NCI-H524 (cell line): Measurements from ENCODE around the gene FAIM2.

Source experiments
- DNase-seq, 2 experiments: peaks; one replicate each; lab custom pipeline; 2025; lab: John Stamatoyannopoulos, UW

FAIM2 gene

DNA sequence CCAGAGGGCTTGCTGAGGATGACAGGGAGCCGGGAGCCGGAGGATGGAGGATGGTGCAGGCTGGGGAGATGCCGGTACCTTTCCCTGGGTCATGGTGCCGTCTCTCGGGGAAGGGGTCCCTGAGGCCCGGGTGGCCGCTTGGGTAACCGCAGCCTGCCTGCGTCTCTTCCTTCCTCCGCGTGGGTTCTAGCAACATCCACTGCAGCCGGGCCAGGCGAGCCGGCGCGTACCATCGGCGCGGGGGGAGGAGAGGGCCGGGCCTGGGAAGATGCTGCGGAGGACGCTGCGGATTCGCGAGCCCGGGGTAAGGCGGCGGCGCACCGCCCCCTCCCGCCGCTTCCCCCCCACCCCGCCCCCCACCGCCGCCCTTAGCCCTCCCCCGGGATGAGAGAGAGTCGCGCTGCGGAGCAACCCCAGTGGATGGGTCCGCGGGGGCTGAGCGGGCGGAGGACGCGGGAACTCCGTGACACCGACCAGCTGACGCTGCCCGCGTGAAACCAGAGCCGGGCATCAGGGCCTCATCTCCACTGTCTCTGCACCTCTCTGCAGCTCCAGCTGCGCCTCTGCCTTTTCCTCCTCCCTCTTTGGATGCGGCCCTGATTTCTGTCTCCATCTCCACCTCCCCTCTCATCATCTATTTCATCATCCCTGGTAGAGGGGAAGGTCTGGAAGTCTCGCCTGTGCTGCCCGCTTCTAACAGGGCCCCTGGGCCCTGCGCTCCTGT lies at the start of gene FAIM2:
FAIM2 (minus strand) TSS at position 201 of the 724 bp plus-strand sequence; CDS start at position 93, 108 bp downstream.
- peak; percentile 59 to 71 for DNase-seq

DNA sequence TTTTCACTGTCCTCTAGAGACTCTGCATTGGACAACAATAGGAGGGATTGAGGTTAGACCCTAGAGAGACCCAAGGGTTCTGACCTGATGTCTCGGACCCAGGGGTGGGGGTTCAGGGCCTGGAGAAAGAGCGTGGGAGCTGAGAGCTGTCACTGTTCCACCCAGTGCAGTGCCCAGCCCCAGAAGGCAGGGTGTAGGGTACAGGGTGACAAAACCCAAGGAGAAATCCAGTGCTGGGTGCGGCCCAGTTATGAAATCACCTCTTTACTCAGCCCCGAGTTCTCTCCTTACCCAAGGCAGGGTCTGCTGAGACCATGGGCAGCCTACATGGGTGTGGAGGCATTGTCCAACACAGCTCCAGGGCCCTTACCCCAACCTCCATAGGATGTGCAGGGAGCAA lies 49.5 kb upstream of the FAIM2 start:
- no peak for DNase-seq

DNA sequence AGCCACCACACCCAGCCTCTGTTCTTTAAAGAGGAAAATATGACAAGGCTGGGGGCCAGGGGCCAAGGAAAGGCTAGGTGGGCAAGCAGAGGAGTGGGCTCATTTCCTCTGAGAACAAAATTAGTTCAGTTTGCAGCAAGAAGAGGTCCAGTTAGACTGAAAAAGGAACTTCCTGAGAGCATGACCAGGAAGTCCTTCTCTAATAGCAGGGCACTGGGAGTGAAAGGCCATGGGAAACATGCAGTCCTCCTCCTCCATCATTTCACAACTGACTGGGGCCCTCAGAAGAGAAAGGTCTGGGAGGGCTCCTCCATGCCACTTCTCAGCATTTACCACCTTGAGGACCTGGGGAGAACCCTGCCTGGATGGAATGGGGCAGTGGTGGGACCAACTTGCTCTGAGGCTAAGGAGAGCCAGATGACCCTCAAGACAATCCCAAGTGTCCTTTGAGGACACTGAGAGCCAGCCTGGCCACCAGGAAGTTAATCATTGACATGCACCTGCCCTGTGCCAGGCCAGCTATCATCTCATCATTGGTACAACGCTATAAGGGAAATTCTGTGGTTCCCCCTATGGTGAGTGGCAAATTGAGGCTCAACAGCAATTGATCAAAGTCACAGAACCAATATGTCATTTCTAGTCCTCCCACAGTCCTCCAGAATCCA lies 48.8 kb upstream of the FAIM2 start:
- DNase-seq: no peak

DNA sequence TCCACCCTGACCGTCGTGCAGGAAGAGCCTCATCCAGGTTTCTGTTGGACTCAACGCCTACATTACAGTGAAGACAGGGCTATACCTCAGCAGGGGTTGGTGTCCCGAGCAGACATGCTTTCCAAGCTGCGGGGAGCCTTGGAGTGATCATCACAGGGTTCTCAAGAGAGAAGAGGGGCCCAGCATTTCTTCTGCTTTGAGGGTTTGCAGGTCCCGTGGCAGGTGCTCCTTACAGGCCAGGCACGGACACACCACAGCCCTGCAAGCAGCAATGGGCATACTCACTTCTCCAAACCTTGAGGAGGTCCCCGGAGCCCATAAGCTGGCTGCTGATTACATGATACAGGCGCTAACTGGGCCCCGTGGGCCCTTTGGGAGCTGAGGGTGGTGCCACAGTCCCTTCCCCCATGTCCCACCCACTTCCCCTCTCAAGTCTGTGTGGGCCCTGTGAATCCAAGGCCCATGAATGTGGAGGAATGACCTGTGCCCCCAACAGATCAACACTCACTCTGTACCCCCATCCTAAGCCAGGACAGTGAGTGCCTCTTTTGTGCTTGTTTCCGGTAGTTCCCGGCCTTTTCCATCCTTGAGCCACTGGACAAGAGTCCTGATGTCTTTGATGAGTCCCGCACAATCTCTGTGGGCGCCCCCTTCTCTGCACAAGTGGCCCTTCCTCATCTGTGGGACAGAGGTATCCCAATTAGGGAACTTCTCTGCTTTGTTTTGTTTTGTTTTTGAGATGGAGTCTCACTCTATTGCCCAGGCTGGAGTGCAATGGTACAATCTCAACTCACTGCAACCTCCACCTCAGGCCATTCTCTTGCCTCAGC lies 47.9 kb upstream of the FAIM2 start:
- no peak for DNase-seq

DNA sequence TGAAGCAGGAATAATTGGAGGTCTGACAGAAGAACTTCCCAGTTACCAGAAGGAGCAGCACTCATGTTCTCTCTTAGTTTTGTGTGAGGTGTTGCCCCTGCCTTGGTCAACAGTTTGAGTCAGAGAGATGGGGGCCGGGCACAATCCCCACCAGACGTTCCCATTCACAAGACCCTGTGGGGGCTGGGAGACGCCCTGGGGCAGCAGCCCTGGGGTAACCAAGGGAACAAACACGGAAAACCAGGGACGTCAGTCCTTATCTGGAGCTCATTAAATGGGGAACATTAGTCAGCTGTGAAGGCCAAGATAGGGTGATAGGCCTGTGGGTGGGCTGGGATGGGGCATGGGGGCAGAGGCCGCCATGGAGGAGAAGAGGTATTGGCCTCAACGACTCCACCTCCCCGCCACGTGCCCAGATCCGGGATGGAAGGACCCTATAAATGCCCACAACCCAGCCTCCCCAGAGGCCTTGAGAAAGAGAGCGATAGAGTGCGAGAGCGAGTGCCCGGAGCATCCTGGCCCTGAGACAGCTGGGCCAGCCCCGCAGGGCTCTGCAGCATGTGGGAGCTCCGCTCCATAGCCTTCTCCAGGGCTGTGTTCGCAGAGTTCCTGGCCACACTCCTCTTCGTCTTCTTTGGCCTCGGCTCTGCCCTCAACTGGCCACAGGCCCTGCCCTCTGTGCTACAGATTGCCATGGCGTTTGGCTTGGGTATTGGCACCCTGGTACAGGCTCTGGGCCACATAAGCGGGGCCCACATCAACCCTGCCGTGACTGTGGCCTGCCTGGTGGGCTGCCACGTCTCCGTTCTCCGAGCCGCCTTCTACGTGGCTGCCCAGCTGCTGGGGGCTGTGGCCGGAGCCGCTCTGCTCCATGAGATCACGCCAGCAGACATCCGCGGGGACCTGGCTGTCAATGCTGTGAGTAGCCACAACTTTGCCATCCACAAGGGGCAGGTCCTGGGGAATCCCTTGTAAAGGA lies 46.9 kb upstream of the FAIM2 start, which contains the start of gene AQP2:
AQP2 (plus strand) TSS at position 465 of the 979 bp plus-strand sequence; CDS start at position 559, 94 bp downstream.
- no peak for DNase-seq

DNA sequence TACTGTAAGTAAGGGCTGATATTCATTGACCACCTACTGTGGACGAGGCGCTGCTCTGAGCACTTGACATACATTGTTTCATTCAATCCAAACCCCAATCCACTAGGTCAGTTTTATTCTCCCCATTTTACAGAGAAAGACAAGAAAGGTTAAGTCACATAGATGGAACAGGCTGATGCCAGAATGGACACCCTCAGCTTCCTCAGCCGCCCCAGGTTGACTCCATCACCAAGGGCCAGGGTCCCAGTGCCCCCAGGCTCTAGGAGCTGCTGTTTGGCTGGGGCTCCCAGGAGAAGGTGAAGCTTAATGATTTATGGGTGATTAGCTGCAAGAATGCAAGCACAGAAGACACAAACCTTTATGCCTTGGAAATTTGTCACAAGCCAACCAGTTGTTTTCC lies 46.2 kb upstream of the FAIM2 start:
- no peak for DNase-seq

DNA sequence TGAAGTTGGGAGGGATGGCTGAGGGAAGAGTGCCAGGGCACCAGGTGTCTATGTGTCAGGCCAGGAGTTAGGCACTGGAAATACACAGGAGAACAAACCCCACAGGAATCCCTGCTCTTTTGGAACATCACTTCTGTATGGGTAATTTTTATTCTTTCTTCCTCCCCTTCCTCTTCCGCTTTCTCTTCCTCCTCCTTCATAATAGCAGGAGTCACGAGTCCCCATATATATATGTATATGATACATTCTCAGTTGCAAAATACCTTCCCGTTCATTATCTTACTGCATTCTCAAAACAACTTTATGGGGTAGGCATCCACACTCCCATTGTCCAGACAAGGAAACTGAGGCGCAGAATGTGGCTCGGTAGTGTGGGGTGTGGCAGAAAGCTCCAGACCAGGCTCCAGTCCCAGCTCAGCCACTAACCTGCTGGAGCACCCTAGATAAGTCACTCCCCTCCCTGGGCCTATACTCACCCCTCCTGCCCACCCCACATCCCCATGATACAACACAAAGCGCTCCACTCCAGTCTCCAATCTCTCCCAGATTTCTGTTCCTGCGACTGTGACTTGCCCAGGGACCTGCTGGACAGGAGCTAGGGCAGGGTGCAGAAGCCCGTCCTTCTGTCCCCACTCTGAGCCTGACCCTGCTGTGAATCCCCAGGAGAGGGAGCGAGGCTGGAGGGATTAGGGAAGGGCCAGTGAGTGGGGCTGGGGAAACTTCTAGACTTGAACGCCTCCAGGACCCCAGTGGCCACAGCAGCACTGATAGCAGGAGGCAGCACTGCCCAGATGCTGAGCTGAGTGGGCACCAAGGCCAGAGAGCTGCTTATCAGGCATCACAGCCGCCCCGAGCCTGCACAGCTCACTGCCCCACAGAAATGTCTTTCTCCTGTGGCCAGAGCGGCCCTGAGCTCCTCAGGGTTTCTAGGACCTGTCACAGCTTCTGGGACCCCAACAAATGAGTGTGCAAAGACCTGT lies 45.5 kb upstream of the FAIM2 start:
- DNase-seq: no peak

DNA sequence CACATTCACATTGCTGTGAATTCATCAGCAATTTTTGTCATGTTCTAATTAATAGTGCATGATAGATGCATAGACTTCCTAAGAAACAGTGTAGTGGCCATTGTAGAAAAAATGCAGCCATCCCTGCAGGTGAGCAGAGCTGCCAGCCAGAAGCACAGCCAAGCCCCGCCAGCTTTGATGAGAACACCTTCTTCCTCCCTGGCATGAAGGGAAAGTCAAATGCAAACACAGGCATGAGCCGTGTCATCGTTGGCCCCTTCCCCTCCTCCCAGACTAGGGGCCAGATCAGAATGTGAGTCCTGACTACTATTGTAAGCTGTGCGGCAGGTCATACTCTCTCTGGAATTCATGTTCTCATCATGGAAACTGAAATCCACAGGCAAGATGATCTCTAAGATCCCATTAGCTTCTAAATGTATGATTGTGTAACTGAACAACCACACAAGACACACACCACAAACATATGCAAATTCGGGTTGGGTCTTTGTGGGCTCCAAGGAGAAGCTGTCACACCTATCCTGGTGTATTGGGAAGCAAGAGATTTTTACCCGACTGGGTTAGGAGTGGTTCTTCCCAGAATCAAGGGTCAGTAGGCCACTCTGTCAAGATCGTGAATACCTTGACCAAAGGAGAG lies 44.0 kb upstream of the FAIM2 start:
- DNase-seq: no peak

DNA sequence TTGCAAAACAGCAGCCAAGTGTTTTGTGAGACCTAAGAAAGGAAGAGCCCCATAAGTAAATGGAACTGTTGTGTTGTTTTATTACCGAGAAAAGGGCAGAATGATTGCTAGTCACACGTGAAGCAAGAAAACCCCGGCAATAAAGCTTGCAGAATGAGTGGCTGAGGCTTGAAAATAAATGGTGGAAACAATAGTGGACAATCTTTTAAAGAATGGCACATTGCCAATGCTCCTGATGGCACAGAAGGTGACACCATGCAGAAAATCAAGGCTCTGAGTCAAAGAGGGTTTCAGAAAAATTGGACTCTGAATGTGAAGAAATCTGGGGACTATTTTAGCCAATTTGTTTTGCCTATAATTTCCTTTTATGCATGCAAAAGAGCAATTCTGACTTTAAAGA lies 42.8 kb upstream of the FAIM2 start:
- DNase-seq: no peak

DNA sequence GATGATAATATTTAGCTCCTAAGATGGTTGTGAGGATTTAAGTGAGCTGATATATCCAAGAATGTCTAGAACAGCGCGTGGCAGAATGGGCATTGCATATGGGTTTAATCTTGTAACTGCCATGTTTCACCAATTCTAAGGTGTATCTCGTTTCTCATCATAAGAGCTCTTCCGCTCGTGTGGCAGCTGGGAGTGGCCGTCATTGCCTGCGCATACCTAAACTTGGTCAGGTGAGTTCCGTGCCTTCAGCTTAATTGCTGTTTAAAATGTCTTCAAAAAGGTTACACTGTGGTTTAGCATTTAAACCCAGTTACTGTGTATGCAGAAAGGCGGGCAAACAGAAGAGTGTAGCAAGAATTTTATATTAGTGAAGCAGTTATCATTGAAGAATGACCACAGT lies 42.4 kb upstream of the FAIM2 start:
- no peak for DNase-seq

DNA sequence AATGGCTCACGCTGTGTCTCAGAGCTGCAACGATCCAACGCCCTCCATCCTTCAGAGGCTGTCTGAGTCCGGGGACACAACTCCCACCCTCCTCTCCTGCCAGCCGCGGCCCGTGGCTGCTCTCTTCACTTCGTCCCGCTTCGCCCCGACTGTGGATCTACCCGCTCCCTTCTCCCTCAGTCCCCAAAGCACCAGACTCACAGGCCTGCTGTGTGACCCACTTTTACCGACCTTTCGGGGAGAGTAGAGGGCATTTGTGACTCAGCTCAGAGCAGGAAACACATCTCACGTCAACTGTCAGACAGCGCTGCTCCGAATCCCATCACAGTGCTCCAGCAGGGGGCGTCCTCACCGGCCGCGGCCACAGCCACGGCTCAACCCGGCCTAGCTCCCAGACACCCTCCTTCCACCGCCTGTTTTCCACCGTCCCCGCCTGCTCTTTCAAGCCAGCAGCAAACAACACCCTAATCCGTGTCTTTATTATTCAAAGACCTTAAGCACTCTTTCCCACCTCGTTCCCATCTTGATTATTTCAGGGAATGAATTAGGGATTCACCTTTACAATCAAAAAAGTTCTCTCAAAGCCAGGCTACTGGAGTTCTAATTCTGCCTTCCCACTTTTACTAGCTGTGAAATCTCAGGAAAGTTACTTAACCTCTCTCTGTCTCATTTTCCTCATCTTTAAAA lies 41.8 kb upstream of the FAIM2 start:
- DNase-seq: peak; percentile 22 to 53

DNA sequence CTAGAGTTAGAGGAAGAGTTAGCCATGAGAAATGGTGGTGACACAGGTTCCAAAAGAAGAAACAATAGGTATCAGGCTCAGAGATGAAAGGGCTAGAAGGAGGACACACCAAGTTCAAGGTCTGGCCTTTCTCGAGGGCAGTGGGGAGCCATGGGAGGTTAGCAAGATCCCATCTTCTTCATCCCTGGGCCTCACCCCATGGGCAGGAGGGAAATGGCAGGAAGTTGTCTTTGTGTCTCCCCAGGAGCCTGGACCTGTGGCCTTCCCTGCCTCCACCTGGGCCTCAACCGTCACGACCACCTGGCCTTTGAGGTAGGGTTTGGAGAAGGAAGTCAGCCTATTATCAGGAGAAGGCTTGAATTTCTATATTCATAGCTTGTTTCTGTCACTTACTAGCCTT lies 41.0 kb upstream of the FAIM2 start:
- no peak for DNase-seq

DNA sequence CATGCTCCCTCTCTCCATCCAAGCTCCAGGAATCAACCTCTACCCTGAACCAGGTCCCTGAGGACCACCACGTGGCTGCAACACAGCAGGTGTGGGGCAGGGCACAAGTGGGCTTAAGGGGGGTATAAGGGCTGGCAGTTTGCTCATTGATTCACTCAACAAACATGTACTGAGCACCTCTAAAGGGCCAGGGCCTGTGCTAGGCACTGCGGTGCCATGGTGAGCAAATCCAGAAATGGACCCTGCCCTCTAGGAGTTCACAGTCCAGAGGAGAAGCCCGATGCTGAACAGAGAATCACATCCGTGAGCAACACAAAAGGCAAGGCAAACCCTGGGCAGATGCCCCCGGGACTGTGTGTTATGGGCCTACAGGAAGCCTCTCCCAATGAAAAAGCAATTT lies 40.3 kb upstream of the FAIM2 start:
- no peak for DNase-seq

DNA sequence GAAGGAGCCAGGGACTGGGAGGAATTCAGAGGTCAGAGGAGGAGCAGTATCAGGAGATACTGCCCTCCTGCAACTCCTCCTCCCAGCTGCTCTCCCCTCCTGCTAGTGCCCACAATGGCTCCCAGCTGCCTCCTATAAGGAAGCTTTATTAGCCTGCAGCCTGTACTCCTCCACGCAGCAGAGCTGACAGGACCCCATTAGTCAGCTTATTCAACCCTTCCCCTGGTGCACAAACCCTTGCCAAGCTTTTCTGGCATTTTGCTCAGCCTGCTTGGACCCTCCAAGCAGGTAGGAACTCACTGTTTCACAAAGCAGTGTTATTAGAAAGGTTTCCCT lies 39.9 kb upstream of the FAIM2 start:
- DNase-seq: no peak

DNA sequence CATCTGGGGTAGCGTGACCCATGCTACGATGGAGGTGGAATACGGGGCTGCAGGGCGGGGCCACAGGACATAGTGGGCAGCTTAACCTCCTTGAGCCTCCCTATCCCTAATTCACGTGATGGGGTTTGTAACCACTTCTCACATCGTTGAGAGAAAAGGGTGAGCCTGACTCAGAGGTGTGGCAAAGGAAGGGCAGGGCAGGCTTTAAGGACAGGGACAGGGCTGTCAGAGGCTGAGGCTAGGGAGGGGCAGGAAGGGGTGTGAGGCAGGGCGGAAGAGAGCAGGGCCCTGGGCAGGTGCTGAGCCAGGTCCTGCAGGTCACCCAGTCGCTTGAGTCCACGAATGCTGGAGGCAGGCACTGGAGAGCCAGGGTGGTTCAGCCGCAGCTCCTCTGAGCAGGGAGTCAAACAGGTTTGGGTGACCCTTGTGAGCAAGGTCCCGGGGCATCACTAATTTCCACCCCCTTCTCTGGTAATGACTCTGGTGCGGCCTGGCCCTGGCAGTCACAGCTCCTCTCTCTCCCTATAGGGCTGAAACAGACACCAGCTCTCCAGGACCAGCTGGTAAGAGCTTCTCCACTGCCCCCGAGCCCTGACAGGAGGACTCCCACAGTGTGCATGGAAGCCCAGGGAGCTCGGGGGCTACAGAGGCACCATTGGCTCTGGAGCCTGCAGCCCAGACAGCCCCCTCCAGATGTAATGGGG lies 39.4 kb upstream of the FAIM2 start:
- no peak for DNase-seq

DNA sequence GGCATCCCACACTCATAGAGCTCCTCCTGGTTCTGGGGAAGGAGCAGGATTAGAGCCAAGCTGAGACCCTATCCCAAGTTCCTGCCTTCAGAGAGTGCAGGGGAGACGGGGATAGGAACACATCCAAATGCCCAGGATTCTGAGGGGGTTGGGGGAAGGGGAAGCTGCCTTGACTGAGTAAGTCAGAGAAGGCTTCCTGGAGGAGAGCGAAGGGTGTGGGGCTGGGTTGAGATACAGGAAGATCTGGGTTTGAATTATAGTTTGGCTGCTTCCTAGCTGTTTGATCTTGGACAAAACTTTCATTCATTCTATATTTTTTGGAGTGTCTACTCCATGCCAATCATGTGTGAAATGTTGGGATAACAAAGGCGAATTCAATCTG lies 38.8 kb upstream of the FAIM2 start:
- no peak for DNase-seq

DNA sequence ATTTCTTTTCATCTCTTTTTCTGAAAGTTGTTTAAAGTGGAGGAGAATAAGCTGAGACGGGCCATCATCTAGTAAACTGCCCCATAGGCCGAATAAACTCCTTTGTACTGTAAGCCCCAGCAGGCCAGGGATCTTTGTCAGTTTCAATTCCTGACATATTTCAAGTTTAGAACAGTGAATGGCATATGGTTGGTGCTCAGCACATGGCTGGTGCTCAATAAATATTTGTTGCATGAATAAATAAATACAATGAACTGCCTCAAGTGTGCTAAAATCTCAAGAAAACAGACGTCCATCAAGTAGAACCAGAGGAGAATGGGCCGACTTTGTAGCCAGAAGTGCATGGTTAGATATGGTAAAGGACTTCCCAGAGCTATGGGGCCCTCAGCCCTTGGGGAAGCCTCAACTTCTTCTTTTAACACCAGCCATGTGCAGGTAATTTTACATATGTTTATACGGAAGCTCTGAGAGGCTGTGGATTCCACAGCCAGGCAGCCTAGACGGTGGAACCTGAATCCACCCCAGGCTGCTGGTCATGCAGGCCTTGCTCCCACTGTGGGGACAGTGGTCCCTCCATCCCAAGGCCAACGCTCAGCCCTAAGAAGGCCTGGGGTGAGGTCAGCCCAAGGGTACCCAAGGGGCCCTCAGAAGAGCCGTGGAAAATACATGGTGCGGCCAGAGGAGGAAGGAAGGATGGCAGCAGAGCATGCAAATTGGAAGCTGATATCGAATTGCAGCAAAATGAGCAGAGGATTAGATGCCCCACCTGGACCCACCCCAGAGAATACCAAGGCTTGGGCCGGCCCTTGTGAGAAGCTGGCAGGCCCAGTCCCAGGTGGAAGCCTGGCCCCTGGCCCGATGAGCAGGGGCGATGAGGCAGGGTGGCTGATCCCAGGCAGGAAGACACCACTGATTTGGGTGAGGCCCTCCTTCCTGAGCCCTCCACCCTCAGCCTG lies 38.1 kb upstream of the FAIM2 start:
- DNase-seq: peak in 1 of 2 experiments; percentile 61

DNA sequence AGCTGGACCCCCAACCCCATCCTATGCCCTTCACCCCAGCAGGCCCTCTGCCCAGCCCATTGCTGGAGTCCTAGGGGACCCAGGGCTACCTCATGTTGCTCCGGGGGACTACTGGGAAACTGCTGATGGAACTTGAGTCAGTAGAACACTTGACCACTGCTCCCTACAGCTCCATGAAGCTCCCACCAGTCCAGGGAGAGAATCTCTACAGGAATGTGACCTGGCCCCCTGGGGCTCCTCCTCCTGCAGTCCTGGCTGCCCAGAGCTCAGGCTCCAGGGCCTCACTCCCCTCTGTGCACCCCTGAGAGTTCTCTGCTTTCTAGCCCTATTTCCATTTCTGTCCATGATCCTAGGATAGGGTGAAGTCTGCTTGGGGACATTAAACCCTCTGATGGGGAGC lies 36.0 kb upstream of the FAIM2 start:
- no peak for DNase-seq
